Subcutaneous abdominal adipose tissue (tissue), 5 donors: ENCODE results near the gene CYTH1.

Source experiments
- H3K27ac ChIP-seq: one replicate; pipeline ENCODE4 v1.7.0; 2013; ENCODE audit warnings: low read depth, mild to moderate bottlenecking, inconsistent platforms, low read length, moderate library complexity
- H3K27me3 ChIP-seq, 5 donors: one replicate each; pipeline ENCODE4 v1.7.0; 2013; ENCODE audit warnings: low read length in 5 of 5, inconsistent platforms in 1 of 5; ENCODE audit not compliant: control insufficient read depth in 5 of 5, insufficient read depth in 4 of 5
- H3K36me3 ChIP-seq, 5 donors: one replicate each; pipeline ENCODE4 v1.7.0; 2013; ENCODE audit warnings: low read length in 5 of 5; ENCODE audit not compliant: control insufficient read depth in 5 of 5, insufficient read depth in 5 of 5
- H3K4me1 ChIP-seq, 5 donors: one replicate each; pipeline ENCODE4 v1.7.0; 2013; ENCODE audit warnings: low read length in 5 of 5, mild to moderate bottlenecking in 3 of 5, moderate library complexity in 1 of 5; ENCODE audit not compliant: control insufficient read depth in 5 of 5, insufficient read depth in 5 of 5
- H3K4me3 ChIP-seq, 5 donors: one replicate each; pipeline ENCODE4 v1.7.0; 2013; ENCODE audit warnings: low read length in 5 of 5, low read depth in 1 of 5
- H3K9ac ChIP-seq, 5 donors: one replicate each; pipeline ENCODE4 v1.7.0; 2013; ENCODE audit warnings: low read length in 5 of 5, mild to moderate bottlenecking in 4 of 5, moderate library complexity in 3 of 5
- H3K9me3 ChIP-seq, 5 donors: one replicate each; pipeline ENCODE4 v1.7.0; 2013; ENCODE audit warnings: low read length in 5 of 5; ENCODE audit not compliant: control insufficient read depth in 5 of 5
- donor health status: healthy.
- donor health status: healthy.
- donor health status: healthy.
- donor health status: healthy.
- donor health status: healthy.

The CYTH1 gene

DNA sequence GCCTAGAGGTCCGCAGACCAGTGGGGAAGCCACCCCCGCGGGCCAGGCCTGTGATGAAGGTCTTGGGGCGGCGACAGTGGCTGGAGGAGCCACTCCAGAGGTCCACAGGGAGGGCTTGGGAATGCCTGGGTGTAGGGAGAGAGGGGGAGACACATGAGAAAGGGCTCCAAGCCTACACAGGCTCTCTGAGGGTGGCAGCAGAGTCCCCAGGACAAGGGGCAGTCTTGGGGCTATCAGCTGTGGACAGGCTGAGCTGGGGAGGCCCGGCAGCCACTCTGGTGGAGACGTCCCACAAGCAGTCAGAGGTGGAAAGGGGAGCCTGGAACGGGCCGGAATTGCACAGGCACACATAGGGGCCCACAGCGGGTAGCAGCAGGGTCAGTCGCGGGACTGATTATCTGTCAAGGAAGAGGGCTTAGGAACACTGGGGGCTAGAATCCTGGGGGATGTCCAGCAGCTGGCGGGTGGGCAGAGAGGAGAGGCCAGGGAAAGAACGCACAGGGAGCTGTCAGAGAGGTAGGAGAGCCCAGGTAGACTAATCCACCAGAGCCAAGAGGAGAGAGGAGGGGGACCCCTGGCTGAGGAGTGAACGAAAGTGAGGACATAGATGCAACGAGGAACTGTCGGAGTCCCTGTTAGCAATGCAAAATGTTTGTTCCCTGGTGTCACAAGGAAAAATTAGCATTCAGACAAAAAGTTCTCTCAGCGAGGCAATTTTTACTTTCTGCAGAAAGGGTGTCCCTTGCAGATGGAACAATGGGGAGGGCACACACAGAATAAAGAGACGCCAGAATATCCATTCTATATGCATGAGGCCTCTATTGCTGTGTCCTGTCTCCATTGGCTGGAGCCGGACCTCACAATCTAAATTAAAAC, 111.0 kb downstream of the CYTH1 start:
- Histone ChIP-seq H3K27ac (no peak overlapping the region), H3K9ac (no peak overlapping the region), H3K9me3 (no peaks in the 10 kb centered on the region), H3K27me3 (no peaks in the 10 kb centered on the region), H3K36me3 (peaks cover 0 to 38% (median 27%) of the 10 kb centered on the region in 5 donors), H3K4me1 (peaks cover 3 to 18% (median 9%) of the 10 kb centered on the region in 5 donors), H3K4me3 (no peak overlapping the region)

- H3K27ac ChIP-seq: no peak overlapping the region
These were observed 112.0 kb downstream of the CYTH1 start for GRCh38 chr17:78669975-78670518.

DNA sequence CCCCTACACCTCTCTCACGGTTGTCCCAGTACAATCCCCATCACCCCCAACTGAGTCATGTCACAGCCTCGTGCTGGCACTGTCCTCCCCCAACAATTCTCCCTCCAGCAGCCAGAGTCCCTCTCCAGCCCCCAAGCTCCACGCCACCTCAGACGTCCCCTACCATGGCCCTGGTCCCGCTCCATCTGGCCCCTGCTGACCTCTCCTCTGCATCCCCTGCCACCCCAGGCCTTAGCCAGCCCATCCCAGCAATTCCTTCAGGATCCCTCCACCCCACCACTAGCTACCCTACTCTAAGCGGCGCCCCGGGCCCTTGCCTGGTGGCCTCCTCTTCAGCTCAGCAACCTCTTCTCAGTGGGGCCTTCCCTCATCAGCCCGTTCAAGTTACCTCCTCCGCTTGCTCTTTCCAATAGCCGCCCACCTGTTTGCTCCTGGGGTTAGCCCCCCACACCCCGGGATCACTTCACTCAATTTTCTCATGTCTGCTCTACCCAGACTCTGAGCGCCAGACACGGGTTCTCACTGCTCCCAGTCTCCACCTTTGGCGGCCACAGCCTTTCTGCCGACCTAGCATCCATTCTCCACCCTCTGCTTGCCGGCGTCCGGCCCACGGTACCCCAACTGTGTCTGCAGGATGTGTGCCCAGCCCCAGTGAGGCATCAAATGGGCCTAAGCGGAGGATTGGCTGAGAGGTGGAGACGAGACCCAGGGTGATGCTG, 112.7 kb downstream of the CYTH1 start:
- Histone ChIP-seq H3K4me1 (peaks cover 5 to 35% (median 24%) of the 10 kb centered on the region in 5 donors), H3K9me3 (no peaks in the 10 kb centered on the region), H3K9ac (no peak overlapping the region), H3K4me3 (no peak overlapping the region), H3K27me3 (no peaks in the 10 kb centered on the region), H3K27ac (no peak overlapping the region), H3K36me3 (peaks cover 0 to 22% (median 11%) of the 10 kb centered on the region in 5 donors)

More at GRCh38 chr17:78669975-78670518, 112.0 kb downstream of the CYTH1 start:
- Histone ChIP-seq H3K4me3 (no peak overlapping the region), H3K27me3 (no peaks in the 10 kb centered on the region), H3K4me1 (peaks cover 5 to 28% (median 19%) of the 10 kb centered on the region in 5 donors), H3K9me3 (no peaks in the 10 kb centered on the region), H3K36me3 (peaks cover 0 to 28% (median 17%) of the 10 kb centered on the region in 5 donors), H3K9ac (no peak overlapping the region)

GRCh38 chr17:78668847-78669246, 113.2 kb downstream of the CYTH1 start:
- H3K9me3 ChIP-seq: no peaks in the 10 kb centered on the region
- no peak overlapping the region for H3K4me3 ChIP-seq
- H3K27me3 ChIP-seq: no peaks in the 10 kb centered on the region
- H3K4me1 ChIP-seq: peaks cover 5 to 36% (median 24%) of the 10 kb centered on the region in 5 donors
- H3K9ac ChIP-seq: no peak overlapping the region
- H3K27ac ChIP-seq: no peak overlapping the region
- peaks cover 0 to 16% (median 6%) of the 10 kb centered on the region in 5 donors for H3K36me3 ChIP-seq

DNA sequence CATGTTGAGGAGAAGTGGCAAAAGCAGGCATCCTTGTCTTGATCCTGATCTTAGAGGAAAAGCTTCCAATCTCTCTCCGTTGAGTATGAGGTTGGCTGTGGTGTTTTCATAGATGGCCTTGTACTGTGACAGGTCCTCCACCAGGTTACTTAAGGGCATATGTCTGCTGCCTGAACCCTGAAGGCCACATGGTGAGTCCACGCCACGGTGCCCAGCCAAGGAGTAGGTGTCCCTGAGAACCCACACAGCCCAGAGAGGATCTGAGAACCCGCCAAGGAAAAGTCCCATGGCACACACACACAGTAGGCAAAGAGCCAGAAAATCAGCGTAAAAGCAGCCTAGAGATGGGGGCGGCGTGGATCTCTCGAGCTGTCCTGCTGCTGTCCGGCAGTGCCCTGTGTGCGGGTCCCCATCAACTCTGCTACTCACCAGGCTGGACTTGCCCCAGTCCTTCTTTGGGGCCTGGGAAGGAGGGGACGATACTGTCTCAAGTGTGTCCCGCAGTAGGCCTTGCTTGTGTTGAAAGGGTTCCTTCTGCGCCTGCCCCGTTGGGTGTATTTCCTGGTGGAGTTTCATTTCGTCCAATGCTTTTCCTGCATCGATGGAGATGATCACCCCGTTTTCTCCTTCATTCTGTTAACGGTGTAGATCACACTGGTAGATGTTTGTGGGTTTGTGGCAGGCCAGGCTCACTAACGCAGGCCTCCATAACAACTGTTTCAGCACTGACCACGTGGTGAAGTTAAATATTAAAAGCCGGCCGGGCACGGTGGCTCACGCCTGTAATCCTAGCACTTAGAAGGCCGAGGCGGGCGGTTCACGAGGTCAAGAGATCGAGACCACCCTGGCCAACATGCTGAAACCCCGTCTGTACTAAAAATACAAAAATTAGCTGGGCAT, 114.1 kb downstream of the CYTH1 start:
- no peak overlapping the region for H3K27ac ChIP-seq
- H3K9me3 ChIP-seq: no peaks in the 10 kb centered on the region
- no peak overlapping the region for H3K4me3 ChIP-seq
- H3K9ac ChIP-seq: no peak overlapping the region
- H3K36me3 ChIP-seq: peaks cover 0 to 8% (median 0%) of the 10 kb centered on the region in 5 donors
- peaks cover 5 to 36% (median 24%) of the 10 kb centered on the region in 5 donors for H3K4me1 ChIP-seq
- no peaks in the 10 kb centered on the region for H3K27me3 ChIP-seq

GRCh38 chr17:78667091-78667490, 115.0 kb downstream of the CYTH1 start:
- H3K4me1 ChIP-seq: peaks cover 5 to 36% (median 24%) of the 10 kb centered on the region in 5 donors
- H3K27ac ChIP-seq: no peak overlapping the region
- H3K4me3 ChIP-seq: no peak overlapping the region
- H3K36me3 ChIP-seq: peaks cover 0 to 5% (median 0%) of the 10 kb centered on the region in 5 donors
- no peaks in the 10 kb centered on the region for H3K27me3 ChIP-seq
- H3K9me3 ChIP-seq: no peaks in the 10 kb centered on the region
- no peak overlapping the region for H3K9ac ChIP-seq

DNA sequence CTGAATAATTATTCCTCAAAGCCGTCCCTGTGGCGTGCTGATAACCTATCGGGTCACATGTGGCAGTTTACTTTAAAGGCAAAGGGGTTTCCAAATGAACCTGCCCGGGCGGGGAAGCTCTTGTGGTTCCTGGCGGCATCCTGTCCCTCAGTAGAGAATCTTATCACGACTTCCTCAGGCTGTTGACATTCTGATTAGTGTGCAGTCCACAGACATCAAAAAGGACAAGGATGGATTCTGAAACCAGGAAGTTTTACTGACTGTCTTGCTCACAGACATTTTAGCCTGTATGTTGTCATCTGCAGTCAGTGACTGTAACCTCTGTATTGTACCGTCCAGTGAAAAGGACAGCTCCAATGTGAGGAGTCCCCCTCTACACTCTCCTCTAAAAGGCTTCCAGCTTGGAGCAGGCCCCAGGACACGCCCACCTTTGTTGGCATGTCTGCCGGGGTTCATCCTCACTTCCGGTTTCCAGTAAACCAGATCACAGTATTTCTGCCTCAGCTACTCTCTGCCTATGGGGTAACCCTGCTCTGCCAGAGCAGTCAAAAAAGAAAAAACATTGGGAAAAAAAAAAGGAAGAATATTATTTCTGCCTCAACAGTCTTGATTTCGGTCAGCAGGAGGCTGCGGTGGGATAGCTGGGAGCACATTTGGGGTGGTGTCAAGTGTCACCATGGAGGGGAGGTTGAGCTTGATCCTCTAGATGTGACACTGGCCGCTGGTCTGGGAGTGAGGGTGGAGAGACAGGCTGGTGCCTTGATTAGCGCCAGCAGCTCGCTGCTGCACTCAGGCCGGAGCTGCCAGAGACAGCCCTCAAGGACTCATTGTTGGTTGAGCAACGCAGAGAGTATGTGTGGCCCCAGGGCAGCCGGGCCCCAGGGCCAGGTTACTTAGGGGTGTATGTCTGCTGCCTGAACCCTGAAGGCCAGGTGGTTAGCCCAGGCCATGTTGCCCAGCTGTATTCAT, 115.8 kb downstream of the CYTH1 start:
- H3K27ac ChIP-seq: peak overlapping the region; percentile 29
- peak overlapping the region in 1 of 5 donors; percentile 53 for H3K9ac ChIP-seq
- H3K27me3 ChIP-seq: no peaks in the 10 kb centered on the region
- peak overlapping the region in 1 of 5 donors; percentile 1 for H3K4me3 ChIP-seq
- no peaks in the 10 kb centered on the region for H3K9me3 ChIP-seq
- peaks cover 5 to 36% (median 24%) of the 10 kb centered on the region in 5 donors for H3K4me1 ChIP-seq
- H3K36me3 ChIP-seq: peaks cover 0 to 5% (median 0%) of the 10 kb centered on the region in 5 donors

DNA sequence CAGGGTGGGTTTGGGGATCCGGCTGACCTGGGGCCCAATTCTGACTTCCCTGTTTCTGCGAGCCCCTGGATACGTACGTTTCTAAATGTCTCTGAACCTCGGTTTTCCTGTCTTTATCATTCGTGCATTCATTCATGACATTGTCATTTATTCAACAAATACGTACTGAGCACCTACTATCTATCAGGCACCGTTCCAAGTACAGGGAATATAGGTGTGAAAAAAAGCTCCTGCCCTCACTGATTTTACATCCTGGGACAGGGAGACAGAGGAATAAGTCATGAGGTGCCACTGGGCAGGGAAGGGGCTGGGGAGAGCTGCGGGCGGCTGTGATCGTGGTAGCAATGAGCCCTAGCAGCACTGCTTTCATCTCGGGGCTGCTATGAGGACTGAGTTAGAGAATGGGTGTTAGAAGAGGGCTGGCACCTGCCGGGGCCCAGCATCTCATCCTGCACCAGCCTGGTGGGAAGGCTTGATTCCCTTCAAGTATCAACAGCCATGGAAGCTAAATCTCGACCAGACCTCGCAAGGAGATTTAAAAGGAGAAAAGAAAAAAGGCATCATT, 116.6 kb downstream of the CYTH1 start:
- Histone ChIP-seq H3K27ac (peak overlapping the region; percentile 29), H3K9me3 (no peaks in the 10 kb centered on the region), H3K4me3 (no peak overlapping the region), H3K36me3 (peaks cover 0 to 3% (median 0%) of the 10 kb centered on the region in 5 donors), H3K27me3 (no peaks in the 10 kb centered on the region), H3K9ac (peak overlapping the region in 1 of 5 donors; percentile 37), H3K4me1 (peaks cover 5 to 35% (median 24%) of the 10 kb centered on the region in 5 donors)
